ENCODE data around the gene REST. TPM values are rescaled to one million over a fixed set of nuclear protein-coding genes. Genes with fewer than 3 reads are reported as not detected.
"Not testable (repeated sequence)": the region's sequence is repeated elsewhere in the genome, so short reads cannot be mapped to it uniquely, and the experiment has no call there.

REST gene
- total RNA-seq, 2 experiments from 2014 or later, result 45.1 to 46.1 TPM

DNA sequence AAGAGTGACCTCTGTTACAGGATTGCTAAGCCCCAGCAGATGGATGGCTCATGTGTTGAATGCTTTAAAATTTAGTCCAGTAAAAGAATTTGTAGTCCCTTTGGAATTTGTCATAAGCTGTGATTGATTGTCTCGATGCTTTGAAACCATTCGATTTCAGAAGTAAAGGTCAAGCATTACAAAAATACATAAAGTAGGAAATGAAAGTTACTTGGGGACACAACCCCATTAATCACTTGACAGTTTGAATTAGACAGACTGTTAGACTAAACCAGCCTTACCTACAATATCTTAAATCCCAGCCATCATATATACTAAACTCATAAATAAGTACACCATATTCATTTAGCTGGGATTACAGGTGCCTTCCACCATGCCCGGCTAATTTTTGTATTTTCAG is 6.6 kb downstream of the REST start:
- Mint-ChIP-seq H3K4me1 (ENCODE audit: low read depth) (peaks cover 43% of the 10 kb centered on the region), H3K27me3 (ENCODE audit: low read depth) (no peaks in the 10 kb centered on the region), H3K4me3 (no peak overlapping the region), H3K27ac (no peak overlapping the region), H3K9me3 (ENCODE audit: insufficient read depth) (no peaks in the 10 kb centered on the region), H3K36me3 (ENCODE audit: low read depth) (peaks cover 46% of the 10 kb centered on the region)
- DNase-seq, result no peak
- ChIA-PET CTCF (no interaction called here), POLR2A (interaction anchor here (0.6 kb wide), 1 partner anchor 463 kb away, joined by 3 read pairs; no protein-coding TSS in a partner anchor)
- ATAC-seq, result no peak

- H3K4me1 Mint-ChIP-seq (ENCODE audit: low read depth), result peaks cover 42% of the 10 kb centered on the region
- peaks cover 49% of the 10 kb centered on the region for H3K36me3 Mint-ChIP-seq (ENCODE audit: low read depth)
- H3K4me3 Mint-ChIP-seq; H3K27ac Mint-ChIP-seq; H3K9me3 Mint-ChIP-seq (ENCODE audit: insufficient read depth); DNase-seq; POLR2A ChIA-PET; CTCF ChIA-PET; ATAC-seq; H3K27me3 Mint-ChIP-seq (ENCODE audit: low read depth): not testable (repeated sequence)
Measured at GRCh38 chr4:56914977-56915376, 7.3 kb downstream of the REST start.

- H3K4me3 Mint-ChIP-seq, result no peak overlapping the region
- no peak overlapping the region for H3K27ac Mint-ChIP-seq
- DNase-seq (no peak), ATAC-seq (no peak)
- no peaks in the 10 kb centered on the region for H3K9me3 Mint-ChIP-seq (ENCODE audit: insufficient read depth)
- CTCF ChIA-PET, result no interaction called here
- peaks cover 52% of the 10 kb centered on the region for H3K36me3 Mint-ChIP-seq (ENCODE audit: low read depth)
- POLR2A ChIA-PET, result interaction anchor here (0.9 to 1.2 kb wide), 2 partner anchors 13 to 18 kb away, joined by 3 to 4 read pairs; no protein-coding TSS in a partner anchor
- H3K27me3 Mint-ChIP-seq (ENCODE audit: low read depth), result no peaks in the 10 kb centered on the region
- H3K4me1 Mint-ChIP-seq (ENCODE audit: low read depth), result peaks cover 1% of the 10 kb centered on the region
Measured at GRCh38 chr4:56927196-56927595, 19.5 kb downstream of the REST start.

DNA sequence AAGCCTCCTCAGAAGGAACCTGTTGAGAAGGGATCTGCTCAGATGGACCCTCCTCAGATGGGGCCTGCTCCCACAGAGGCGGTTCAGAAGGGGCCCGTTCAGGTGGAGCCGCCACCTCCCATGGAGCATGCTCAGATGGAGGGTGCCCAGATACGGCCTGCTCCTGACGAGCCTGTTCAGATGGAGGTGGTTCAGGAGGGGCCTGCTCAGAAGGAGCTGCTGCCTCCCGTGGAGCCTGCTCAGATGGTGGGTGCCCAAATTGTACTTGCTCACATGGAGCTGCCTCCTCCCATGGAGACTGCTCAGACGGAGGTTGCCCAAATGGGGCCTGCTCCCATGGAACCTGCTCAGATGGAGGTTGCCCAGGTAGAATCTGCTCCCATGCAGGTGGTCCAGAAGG is 22.9 kb downstream of the REST start:
- Mint-ChIP-seq H3K9me3 (ENCODE audit: insufficient read depth) (no peaks in the 10 kb centered on the region), H3K4me1 (ENCODE audit: low read depth) (peaks cover 6% of the 10 kb centered on the region), H3K4me3 (no peak overlapping the region), H3K27ac (no peak overlapping the region), H3K27me3 (ENCODE audit: low read depth) (no peaks in the 10 kb centered on the region), H3K36me3 (ENCODE audit: low read depth) (peaks cover 44% of the 10 kb centered on the region)
- no peak for ATAC-seq
- DNase-seq, result no peak
- CTCF ChIA-PET, result no interaction called here
- POLR2A ChIA-PET, result interaction anchor here (0.6 kb wide), 1 partner anchor 49 kb away, joined by 4 read pairs; no protein-coding TSS in a partner anchor

- peaks cover 44% of the 10 kb centered on the region for H3K36me3 Mint-ChIP-seq (ENCODE audit: low read depth)
- ChIA-PET POLR2A (no interaction called here), CTCF (interaction anchor here (0.7 kb wide), 2 partner anchors 9 to 23 kb away, joined by 4 read pairs; no protein-coding TSS in a partner anchor)
- no peaks in the 10 kb centered on the region for H3K9me3 Mint-ChIP-seq (ENCODE audit: insufficient read depth)
- no peak overlapping the region for H3K4me3 Mint-ChIP-seq
- no peak for ATAC-seq
- H3K27me3 Mint-ChIP-seq (ENCODE audit: low read depth), result no peaks in the 10 kb centered on the region
- no peak for DNase-seq
- no peak overlapping the region for H3K27ac Mint-ChIP-seq
- peaks cover 6% of the 10 kb centered on the region for H3K4me1 Mint-ChIP-seq (ENCODE audit: low read depth)
Measured at GRCh38 chr4:56931924-56932323, 24.2 kb downstream of the REST start.

DNA sequence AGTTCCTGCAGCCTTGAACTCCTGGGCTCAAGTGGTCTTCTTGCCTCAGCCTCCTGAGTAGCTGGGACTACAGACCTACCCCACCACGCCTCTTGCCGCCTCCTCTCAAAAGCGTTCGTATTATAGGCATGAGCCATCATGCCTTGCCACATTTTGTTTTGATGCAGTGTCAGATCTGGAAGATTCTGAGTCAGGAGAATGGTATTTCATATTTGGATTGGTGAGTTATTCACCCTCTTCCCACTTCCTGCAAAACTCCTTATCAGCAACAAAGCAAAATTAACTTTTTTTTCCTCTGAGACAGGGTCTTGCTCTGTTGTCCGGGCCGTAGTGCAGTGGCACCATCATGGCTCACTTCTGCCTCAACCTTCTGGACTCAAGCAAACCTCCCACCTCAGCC is 29.6 kb downstream of the REST start:
- ChIA-PET POLR2A (no interaction called here), CTCF (no interaction called here)
- H3K4me3 Mint-ChIP-seq, result no peak overlapping the region
- H3K27ac Mint-ChIP-seq, result no peak overlapping the region
- no peaks in the 10 kb centered on the region for H3K9me3 Mint-ChIP-seq (ENCODE audit: insufficient read depth)
- H3K36me3 Mint-ChIP-seq (ENCODE audit: low read depth), result peaks cover 25% of the 10 kb centered on the region
- ATAC-seq (no peak), DNase-seq (no peak)
- H3K27me3 Mint-ChIP-seq (ENCODE audit: low read depth), result no peaks in the 10 kb centered on the region
- peaks cover 4% of the 10 kb centered on the region for H3K4me1 Mint-ChIP-seq (ENCODE audit: low read depth)

DNA sequence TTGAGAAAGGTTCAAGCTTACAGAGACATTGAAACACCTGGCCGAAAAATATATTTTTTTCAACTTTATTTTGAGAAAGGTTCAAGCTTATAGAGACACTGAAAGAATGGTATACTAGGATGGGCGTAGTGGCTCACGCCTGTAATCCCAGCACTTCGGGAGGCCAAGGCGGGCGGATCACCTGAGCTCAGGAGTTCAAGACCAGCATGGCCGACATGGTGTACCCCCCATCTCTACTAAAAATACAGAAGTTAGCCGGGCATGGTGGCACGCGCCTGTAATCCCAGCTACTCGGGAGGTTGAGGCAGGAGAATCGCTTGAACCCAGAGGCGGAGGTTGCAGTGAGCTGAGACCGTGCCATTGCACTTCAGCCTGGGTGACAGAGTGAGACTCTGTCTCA is 32.1 kb downstream of the REST start:
- H3K36me3 Mint-ChIP-seq (ENCODE audit: low read depth), result peaks cover 17% of the 10 kb centered on the region
- ATAC-seq; H3K4me1 Mint-ChIP-seq (ENCODE audit: low read depth); CTCF ChIA-PET; DNase-seq; H3K9me3 Mint-ChIP-seq (ENCODE audit: insufficient read depth); H3K27ac Mint-ChIP-seq; H3K27me3 Mint-ChIP-seq (ENCODE audit: low read depth); H3K4me3 Mint-ChIP-seq: not testable (repeated sequence)
- POLR2A ChIA-PET, result interaction anchor here (0.9 kb wide), 1 partner anchor 13 kb away, joined by 3 read pairs; no protein-coding TSS in a partner anchor

GRCh38 chr4:56940403-56940802 is 32.7 kb downstream of the REST start:
- DNase-seq (no peak), ATAC-seq (no peak)
- H3K4me1 Mint-ChIP-seq (ENCODE audit: low read depth), result no peaks in the 10 kb centered on the region
- no peaks in the 10 kb centered on the region for H3K9me3 Mint-ChIP-seq (ENCODE audit: insufficient read depth)
- POLR2A ChIA-PET, result interaction anchor here (0.9 kb wide), 1 partner anchor 13 kb away, joined by 3 read pairs; no protein-coding TSS in a partner anchor
- CTCF ChIA-PET, result no interaction called here
- peaks cover 17% of the 10 kb centered on the region for H3K36me3 Mint-ChIP-seq (ENCODE audit: low read depth)
- no peaks in the 10 kb centered on the region for H3K27me3 Mint-ChIP-seq (ENCODE audit: low read depth)
- H3K27ac Mint-ChIP-seq, result no peak overlapping the region
- H3K4me3 Mint-ChIP-seq, result no peak overlapping the region

GRCh38 chr4:56940971-56941370 is 33.3 kb downstream of the REST start:
- DNase-seq (no peak), ATAC-seq (no peak)
- Mint-ChIP-seq H3K4me3 (no peak overlapping the region), H3K9me3 (ENCODE audit: insufficient read depth) (no peaks in the 10 kb centered on the region), H3K36me3 (ENCODE audit: low read depth) (peaks cover 16% of the 10 kb centered on the region), H3K27ac (no peak overlapping the region), H3K4me1 (ENCODE audit: low read depth) (no peaks in the 10 kb centered on the region), H3K27me3 (ENCODE audit: low read depth) (no peaks in the 10 kb centered on the region)
- ChIA-PET CTCF (no interaction called here), POLR2A (no interaction called here)

DNA sequence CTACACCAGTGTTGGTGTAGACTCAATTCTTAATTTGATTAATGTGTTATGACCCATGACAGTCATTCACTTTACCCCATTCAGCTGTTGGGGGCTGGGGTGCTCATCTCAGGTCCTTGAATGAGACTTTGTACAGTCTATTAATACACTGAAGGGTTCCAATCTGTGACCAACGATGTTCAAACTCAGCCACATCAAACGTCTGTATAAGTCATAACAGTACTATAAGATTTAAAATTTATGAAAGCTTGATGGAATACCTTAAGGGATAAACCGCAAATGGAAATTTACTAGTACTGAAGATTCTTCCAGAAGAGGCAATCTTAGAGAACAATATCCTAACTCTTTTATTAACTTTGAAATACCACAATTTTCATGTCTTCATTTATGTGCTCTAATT is 33.7 kb downstream of the REST start:
- ChIA-PET CTCF (no interaction called here), POLR2A (no interaction called here)
- Mint-ChIP-seq H3K27me3 (ENCODE audit: low read depth) (no peaks in the 10 kb centered on the region), H3K9me3 (ENCODE audit: insufficient read depth) (no peaks in the 10 kb centered on the region), H3K36me3 (ENCODE audit: low read depth) (peaks cover 16% of the 10 kb centered on the region), H3K4me3 (no peak overlapping the region), H3K4me1 (ENCODE audit: low read depth) (no peaks in the 10 kb centered on the region), H3K27ac (no peak overlapping the region)
- no peak for DNase-seq
- ATAC-seq, result no peak

GRCh38 chr4:56953680-56954520 is 46.2 kb downstream of the REST start:
- ATAC-seq (no peak), DNase-seq (no peak)
- no peaks in the 10 kb centered on the region for H3K9me3 Mint-ChIP-seq (ENCODE audit: insufficient read depth)
- no peaks in the 10 kb centered on the region for H3K4me1 Mint-ChIP-seq (ENCODE audit: low read depth)
- POLR2A ChIA-PET, result interaction anchor here (0.9 kb wide), 1 partner anchor 9 kb away, joined by 3 read pairs; no protein-coding TSS in a partner anchor
- no peaks in the 10 kb centered on the region for H3K27me3 Mint-ChIP-seq (ENCODE audit: low read depth)
- H3K36me3 Mint-ChIP-seq (ENCODE audit: low read depth), result no peaks in the 10 kb centered on the region
- no peak overlapping the region for H3K4me3 Mint-ChIP-seq
- H3K27ac Mint-ChIP-seq, result no peak overlapping the region
- CTCF ChIA-PET, result no interaction called here

DNA sequence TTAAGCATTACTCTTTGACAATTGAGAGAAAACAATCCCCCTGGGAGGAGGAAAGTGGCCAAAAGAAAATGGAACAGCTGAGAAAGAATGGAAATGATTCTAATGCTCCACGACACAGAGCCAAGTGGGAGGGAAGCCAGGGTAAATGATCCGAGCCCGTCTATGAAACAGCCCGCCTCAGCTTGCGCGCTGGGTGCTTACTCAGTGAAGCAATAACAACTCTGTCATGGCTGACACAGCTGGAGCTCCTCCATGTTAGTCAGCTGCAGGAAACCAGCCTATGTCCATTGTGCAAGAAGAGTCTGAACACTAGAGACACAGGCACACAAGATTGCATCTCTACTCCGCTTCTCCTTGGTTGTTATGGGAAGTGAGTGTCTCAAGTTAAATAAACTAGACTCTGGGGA is 50.4 kb downstream of the REST start:
- Mint-ChIP-seq H3K9me3 (ENCODE audit: insufficient read depth) (no peaks in the 10 kb centered on the region), H3K27ac (no peak overlapping the region), H3K27me3 (ENCODE audit: low read depth) (no peaks in the 10 kb centered on the region), H3K4me1 (ENCODE audit: low read depth) (no peaks in the 10 kb centered on the region), H3K4me3 (no peak overlapping the region), H3K36me3 (ENCODE audit: low read depth) (peaks cover 9% of the 10 kb centered on the region)
- ATAC-seq (no peak), DNase-seq (no peak)
- ChIA-PET POLR2A (no interaction called here), CTCF (no interaction called here)

Measured in activated CD8-positive, alpha-beta T cell treated with anti-CD3 and anti-CD28 coated beads, Interleukin-2, amount 10 ng/mL, durations not matched to agents 7 days and 5 days (primary cell).